ENCODE measurements around the gene KCNJ5.

Gene KCNJ5

DNA sequence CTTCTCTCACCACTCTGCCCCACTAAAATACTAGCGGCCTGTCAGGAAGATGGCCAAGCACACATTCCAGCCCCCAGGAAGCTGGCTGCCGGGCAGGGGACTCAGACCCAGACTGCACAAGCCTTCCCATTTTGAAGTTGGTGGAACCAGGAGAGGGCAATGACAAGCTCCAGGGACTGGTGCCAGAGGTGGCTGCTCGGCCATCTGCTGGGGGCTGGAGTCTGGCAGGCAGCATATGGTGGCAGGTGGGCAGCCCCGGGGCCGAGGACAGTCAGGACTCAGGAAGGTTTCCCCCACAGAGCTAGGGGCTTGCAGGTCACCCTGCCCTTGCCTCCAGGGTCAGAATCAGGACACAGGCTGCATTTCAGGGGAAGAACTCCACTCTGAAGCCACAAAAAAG lies 22.6 kb downstream of the KCNJ5 start:
- Histone ChIP-seq H3K4me2 (ENCODE audit: low read length) (no peak overlapping the region), H3K27me3 (ENCODE audit: low read depth, low read length) (peaks cover 12% of the 10 kb centered on the region; the same call in 1 of the 2 replicates), H3K9ac (ENCODE audit: low read length) (no peak overlapping the region), H2AFZ (ENCODE audit: low read depth, low read length) (no peak overlapping the region), H3K4me3 (ENCODE audit: low read length) (no peak overlapping the region), H3K9me3 (ENCODE audit: insufficient read depth, low read length) (no peaks in the 10 kb centered on the region), H3K4me1 (ENCODE audit: low read length) (peaks cover 25% of the 10 kb centered on the region), H4K20me1 (ENCODE audit: insufficient read depth, low read length) (no peaks in the 10 kb centered on the region), H3K79me2 (ENCODE audit: low read length) (no peaks in the 10 kb centered on the region), H3K36me3 (replicated peaks; ENCODE audit: low read depth, low read length) (no peaks in the 10 kb centered on the region), H3K27ac (ENCODE audit: low read length) (no peak overlapping the region)
- TF ChIP-seq EZH2phosphoT487 (IDR thresholded peaks at IDR 0.05; ENCODE audit: low read depth) = no peak
- TF ChIP-seq, protein P1, sequence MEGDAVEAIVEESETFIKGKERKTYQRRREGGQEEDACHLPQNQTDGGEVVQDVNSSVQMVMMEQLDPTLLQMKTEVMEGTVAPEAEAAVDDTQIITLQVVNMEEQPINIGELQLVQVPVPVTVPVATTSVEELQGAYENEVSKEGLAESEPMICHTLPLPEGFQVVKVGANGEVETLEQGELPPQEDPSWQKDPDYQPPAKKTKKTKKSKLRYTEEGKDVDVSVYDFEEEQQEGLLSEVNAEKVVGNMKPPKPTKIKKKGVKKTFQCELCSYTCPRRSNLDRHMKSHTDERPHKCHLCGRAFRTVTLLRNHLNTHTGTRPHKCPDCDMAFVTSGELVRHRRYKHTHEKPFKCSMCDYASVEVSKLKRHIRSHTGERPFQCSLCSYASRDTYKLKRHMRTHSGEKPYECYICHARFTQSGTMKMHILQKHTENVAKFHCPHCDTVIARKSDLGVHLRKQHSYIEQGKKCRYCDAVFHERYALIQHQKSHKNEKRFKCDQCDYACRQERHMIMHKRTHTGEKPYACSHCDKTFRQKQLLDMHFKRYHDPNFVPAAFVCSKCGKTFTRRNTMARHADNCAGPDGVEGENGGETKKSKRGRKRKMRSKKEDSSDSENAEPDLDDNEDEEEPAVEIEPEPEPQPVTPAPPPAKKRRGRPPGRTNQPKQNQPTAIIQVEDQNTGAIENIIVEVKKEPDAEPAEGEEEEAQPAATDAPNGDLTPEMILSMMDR (IDR thresholded peaks at IDR 0.05; ENCODE audit: low read depth, low read length) = no peak

DNA sequence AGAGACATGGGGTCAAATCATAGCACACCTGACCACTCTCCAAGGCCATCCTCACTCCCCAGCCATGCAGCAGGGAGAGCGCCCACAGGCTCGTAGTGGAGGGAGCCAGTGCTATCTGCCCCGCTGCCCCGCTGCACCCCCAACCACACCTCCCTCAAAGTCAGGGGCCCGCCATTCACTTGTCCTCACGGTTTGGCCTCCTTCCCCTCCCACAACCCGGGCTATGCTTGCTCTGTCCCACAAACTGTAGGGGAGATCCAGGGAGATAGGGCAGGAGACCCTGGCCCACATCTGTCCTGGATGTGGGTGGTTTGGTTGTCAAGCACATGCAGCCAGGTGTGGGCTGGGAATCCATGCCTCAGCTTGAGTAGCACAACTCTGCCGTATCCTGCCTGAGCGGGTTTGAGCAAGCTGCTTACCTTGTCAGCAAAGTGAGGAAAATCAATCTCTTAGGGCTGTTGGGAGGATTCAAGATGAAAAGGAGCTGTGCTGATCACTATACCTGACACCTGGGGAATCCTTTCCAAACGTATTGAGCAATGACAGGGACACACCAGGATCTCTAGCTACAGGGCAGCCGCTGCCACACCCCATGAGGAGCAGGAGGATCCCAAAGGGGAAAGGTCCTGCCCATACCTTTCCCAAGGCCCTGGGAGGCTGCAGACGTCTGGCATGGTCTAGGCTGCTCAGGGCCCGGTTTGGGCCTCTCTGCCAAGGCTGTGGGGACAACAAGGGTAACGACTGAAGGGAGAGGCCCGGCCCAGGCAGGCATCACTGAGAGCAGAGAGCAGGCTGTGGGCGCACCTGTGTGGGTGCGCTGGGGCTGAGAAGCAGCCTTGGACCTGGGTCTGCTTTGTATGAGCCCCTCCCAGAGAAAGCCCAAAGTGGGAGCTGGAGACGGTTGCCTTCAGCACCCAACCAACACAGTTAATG lies 23.3 kb downstream of the KCNJ5 start:
- no peak overlapping the region for H3K4me3 ChIP-seq (ENCODE audit: low read length)
- H3K79me2 ChIP-seq (ENCODE audit: low read length) = no peaks in the 10 kb centered on the region
- no peak overlapping the region for H3K27ac ChIP-seq (ENCODE audit: low read length)
- H4K20me1 ChIP-seq (ENCODE audit: insufficient read depth, low read length) = no peaks in the 10 kb centered on the region
- TF ChIP-seq EZH2phosphoT487 (IDR thresholded peaks at IDR 0.05; ENCODE audit: low read depth) = no peak
- TF ChIP-seq, protein P1 (IDR thresholded peaks at IDR 0.05; ENCODE audit: low read depth, low read length) = no peak
- H3K4me2 ChIP-seq (ENCODE audit: low read length) = no peak overlapping the region
- peaks cover 7% of the 10 kb centered on the region; the same call in 1 of the 2 replicates for H3K27me3 ChIP-seq (ENCODE audit: low read depth, low read length)
- H3K9me3 ChIP-seq (ENCODE audit: insufficient read depth, low read length) = no peaks in the 10 kb centered on the region
- peaks cover 31% of the 10 kb centered on the region for H3K4me1 ChIP-seq (ENCODE audit: low read length)
- no peak overlapping the region for H2AFZ ChIP-seq (ENCODE audit: low read depth, low read length)
- H3K36me3 ChIP-seq (replicated peaks; ENCODE audit: low read depth, low read length) = no peaks in the 10 kb centered on the region
- no peak overlapping the region for H3K9ac ChIP-seq (ENCODE audit: low read length)

DNA sequence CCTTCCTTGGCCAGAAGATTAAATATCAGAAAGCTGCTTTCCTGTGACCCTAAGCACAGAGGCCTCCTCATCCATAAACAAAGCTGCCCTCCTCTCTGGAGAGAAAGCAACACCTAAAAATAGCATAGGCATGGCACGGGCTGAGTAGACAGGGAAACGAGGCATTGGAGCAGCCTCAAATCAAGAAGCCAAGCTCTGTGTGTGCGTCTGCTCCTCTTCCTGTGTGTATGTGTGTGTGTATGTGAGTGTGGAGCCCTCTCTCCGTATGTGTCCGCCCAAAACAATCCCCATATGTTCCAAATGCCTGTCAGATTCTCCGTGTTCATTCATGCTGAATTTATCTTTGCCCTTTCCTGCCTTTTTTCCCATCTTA lies 24.0 kb downstream of the KCNJ5 start:
- H3K36me3 ChIP-seq (replicated peaks; ENCODE audit: low read depth, low read length) = no peaks in the 10 kb centered on the region
- H3K9ac ChIP-seq (ENCODE audit: low read length) = no peak overlapping the region
- no peak for TF ChIP-seq EZH2phosphoT487 (IDR thresholded peaks at IDR 0.05; ENCODE audit: low read depth)
- TF ChIP-seq, protein P1 (IDR thresholded peaks at IDR 0.05; ENCODE audit: low read depth, low read length) = no peak
- H3K27me3 ChIP-seq (ENCODE audit: low read depth, low read length) = 0 out of 2 replicates have a peak, but pooled peaks cover 4% of the 10 kb centered on the region
- H4K20me1 ChIP-seq (ENCODE audit: insufficient read depth, low read length) = no peaks in the 10 kb centered on the region
- H2AFZ ChIP-seq (ENCODE audit: low read depth, low read length) = no peak overlapping the region
- no peaks in the 10 kb centered on the region for H3K79me2 ChIP-seq (ENCODE audit: low read length)
- no peaks in the 10 kb centered on the region for H3K9me3 ChIP-seq (ENCODE audit: insufficient read depth, low read length)
- H3K4me2 ChIP-seq (ENCODE audit: low read length) = no peak overlapping the region
- H3K4me3 ChIP-seq (ENCODE audit: low read length) = no peak overlapping the region
- peaks cover 38% of the 10 kb centered on the region for H3K4me1 ChIP-seq (ENCODE audit: low read length)
- H3K27ac ChIP-seq (ENCODE audit: low read length) = no peak overlapping the region

DNA sequence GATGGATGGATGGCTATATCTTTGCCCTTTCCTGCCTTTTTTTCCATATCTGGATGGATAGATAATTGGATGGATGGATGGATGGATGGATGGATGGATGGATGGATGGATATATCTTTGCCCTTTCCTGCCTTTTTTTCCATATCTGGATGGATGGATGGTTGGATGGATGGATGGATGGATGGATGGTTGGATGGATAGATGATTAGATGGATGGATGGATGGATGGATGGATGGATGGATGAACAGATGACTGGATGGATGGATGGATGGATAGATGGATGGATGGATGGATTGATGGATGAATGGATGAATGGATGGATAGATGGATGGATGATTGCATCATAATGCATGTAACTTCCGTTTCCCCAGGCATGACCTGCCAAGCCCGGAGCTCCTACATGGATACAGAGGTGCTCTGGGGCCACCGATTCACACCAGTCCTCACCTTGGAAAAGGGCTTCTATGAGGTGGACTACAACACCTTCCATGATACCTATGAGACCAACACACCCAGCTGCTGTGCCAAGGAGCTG lies 24.9 kb downstream of the KCNJ5 start:
- peaks cover 38% of the 10 kb centered on the region for H3K4me1 ChIP-seq (ENCODE audit: low read length)
- H3K4me3 ChIP-seq (ENCODE audit: low read length) = no peak overlapping the region
- H3K9me3 ChIP-seq (ENCODE audit: insufficient read depth, low read length) = no peaks in the 10 kb centered on the region
- H3K4me2 ChIP-seq (ENCODE audit: low read length) = no peak overlapping the region
- TF ChIP-seq EZH2phosphoT487 (IDR thresholded peaks at IDR 0.05; ENCODE audit: low read depth) = no peak
- TF ChIP-seq, protein P1 (IDR thresholded peaks at IDR 0.05; ENCODE audit: low read depth, low read length) = no peak
- H3K27ac ChIP-seq (ENCODE audit: low read length) = no peak overlapping the region
- H4K20me1 ChIP-seq (ENCODE audit: insufficient read depth, low read length) = no peaks in the 10 kb centered on the region
- H3K9ac ChIP-seq (ENCODE audit: low read length) = no peak overlapping the region
- H2AFZ ChIP-seq (ENCODE audit: low read depth, low read length) = no peak overlapping the region
- H3K27me3 ChIP-seq (ENCODE audit: low read depth, low read length) = 0 out of 2 replicates have a peak, but pooled peaks cover 4% of the 10 kb centered on the region
- no peaks in the 10 kb centered on the region for H3K79me2 ChIP-seq (ENCODE audit: low read length)
- no peaks in the 10 kb centered on the region for H3K36me3 ChIP-seq (replicated peaks; ENCODE audit: low read depth, low read length)
